ENCODE measurements around the gene SEC24C. TPM values are rescaled to one million over a fixed set of nuclear protein-coding genes. Genes with fewer than 3 reads are reported as not detected.

The SEC24C gene
- total and polyA plus RNA-seq, 2 of the 13 experiments (the other 11 are each of a cell fraction or from before 2014, with no cell fraction given), result 63.1 to 66.4 TPM

DNA sequence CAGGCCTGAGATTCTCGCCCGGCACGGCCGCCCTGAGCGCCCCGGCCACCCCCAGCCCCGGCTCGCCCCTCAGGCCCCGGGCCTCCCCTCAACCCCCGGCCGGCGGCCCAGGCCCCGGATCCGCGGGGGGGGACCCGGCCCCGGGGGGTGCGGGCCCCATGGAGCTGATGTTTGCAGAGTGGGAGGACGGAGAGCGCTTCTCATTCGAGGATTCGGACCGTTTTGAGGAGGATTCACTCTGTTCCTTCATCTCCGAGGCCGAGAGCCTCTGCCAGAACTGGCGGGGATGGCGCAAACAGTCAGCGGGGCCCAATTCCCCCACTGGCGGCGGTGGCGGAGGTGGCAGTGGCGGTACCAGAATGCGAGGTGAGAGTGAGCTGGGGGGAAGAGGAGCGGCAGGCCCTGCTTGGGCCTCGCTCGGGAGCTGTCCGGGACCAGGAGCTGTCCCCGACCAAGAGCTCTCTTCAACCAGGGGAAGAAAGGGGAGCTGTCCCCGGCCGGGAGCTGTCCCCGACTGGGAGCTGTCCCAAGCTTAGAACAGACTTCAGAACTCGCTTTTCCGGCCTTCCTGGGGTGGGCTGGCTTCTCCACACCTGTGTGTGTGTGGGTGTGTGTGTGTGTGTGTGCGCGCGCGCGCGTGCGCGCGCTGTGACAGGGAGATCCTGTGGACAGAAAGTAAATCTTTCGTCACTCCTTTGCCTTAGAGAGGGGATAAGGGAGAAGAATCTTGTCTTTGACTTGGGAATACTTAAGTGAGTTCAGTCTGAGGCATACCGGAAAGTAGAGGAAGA lies 41.7 kb downstream of the SEC24C start (continued):
- TF ChIP-seq ZBTB20 (CRISPR knock-in tag; IDR thresholded peaks at IDR 0.05; ENCODE audit: borderline replicate concordance, low read depth) (0 out of 2 replicates have a peak, but pooled peaks have one; percentile 20), ZNF619 (CRISPR knock-in tag; IDR thresholded peaks at IDR 0.05) (no peak), ARNT2 (CRISPR knock-in tag; IDR thresholded peaks at IDR 0.05; ENCODE audit: low read depth) (no peak), ASH2L (IDR thresholded peaks at IDR 0.05; ENCODE audit: insufficient read length, low read depth, low read length) (peak; percentile 56), MYC (CRISPR knock-in tag; IDR thresholded peaks at IDR 0.05; ENCODE audit: borderline replicate concordance) (peak; percentile 41; the same call in 1 of the 2 replicates), ZMYM3 (CRISPR knock-in tag; IDR thresholded peaks at IDR 0.05) (no peak), ZNF329 (CRISPR knock-in tag; IDR thresholded peaks at IDR 0.05; ENCODE audit: low read depth) (no peak), POLR2A (IDR thresholded peaks at IDR 0.05; ENCODE audit: insufficient read depth in 1 of 2, low read depth in 2 of 2, low read length in 2 of 2) (0 out of 4 replicates have a peak, but pooled peaks of 1 of the 2 experiments have one; percentile 8), ZNF740 (CRISPR knock-in tag; IDR thresholded peaks at IDR 0.05) (no peak)
- TF ChIP-seq, protein P1, sequence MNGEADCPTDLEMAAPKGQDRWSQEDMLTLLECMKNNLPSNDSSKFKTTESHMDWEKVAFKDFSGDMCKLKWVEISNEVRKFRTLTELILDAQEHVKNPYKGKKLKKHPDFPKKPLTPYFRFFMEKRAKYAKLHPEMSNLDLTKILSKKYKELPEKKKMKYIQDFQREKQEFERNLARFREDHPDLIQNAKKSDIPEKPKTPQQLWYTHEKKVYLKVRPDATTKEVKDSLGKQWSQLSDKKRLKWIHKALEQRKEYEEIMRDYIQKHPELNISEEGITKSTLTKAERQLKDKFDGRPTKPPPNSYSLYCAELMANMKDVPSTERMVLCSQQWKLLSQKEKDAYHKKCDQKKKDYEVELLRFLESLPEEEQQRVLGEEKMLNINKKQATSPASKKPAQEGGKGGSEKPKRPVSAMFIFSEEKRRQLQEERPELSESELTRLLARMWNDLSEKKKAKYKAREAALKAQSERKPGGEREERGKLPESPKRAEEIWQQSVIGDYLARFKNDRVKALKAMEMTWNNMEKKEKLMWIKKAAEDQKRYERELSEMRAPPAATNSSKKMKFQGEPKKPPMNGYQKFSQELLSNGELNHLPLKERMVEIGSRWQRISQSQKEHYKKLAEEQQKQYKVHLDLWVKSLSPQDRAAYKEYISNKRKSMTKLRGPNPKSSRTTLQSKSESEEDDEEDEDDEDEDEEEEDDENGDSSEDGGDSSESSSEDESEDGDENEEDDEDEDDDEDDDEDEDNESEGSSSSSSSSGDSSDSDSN (CRISPR knock-in tag; IDR thresholded peaks at IDR 0.05), result peak; percentile 57
- TF ChIP-seq, protein P2, sequence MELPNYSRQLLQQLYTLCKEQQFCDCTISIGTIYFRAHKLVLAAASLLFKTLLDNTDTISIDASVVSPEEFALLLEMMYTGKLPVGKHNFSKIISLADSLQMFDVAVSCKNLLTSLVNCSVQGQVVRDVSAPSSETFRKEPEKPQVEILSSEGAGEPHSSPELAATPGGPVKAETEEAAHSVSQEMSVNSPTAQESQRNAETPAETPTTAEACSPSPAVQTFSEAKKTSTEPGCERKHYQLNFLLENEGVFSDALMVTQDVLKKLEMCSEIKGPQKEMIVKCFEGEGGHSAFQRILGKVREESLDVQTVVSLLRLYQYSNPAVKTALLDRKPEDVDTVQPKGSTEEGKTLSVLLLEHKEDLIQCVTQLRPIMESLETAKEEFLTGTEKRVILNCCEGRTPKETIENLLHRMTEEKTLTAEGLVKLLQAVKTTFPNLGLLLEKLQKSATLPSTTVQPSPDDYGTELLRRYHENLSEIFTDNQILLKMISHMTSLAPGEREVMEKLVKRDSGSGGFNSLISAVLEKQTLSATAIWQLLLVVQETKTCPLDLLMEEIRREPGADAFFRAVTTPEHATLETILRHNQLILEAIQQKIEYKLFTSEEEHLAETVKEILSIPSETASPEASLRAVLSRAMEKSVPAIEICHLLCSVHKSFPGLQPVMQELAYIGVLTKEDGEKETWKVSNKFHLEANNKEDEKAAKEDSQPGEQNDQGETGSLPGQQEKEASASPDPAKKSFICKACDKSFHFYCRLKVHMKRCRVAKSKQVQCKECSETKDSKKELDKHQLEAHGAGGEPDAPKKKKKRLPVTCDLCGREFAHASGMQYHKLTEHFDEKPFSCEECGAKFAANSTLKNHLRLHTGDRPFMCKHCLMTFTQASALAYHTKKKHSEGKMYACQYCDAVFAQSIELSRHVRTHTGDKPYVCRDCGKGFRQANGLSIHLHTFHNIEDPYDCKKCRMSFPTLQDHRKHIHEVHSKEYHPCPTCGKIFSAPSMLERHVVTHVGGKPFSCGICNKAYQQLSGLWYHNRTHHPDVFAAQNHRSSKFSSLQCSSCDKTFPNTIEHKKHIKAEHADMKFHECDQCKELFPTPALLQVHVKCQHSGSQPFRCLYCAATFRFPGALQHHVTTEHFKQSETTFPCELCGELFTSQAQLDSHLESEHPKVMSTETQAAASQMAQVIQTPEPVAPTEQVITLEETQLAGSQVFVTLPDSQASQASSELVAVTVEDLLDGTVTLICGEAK (IDR thresholded peaks at IDR 0.05), result no peak
- TF ChIP-seq, protein P2 (CRISPR knock-in tag; IDR thresholded peaks at IDR 0.05), result no peak
- TF ChIP-seq, protein P3, sequence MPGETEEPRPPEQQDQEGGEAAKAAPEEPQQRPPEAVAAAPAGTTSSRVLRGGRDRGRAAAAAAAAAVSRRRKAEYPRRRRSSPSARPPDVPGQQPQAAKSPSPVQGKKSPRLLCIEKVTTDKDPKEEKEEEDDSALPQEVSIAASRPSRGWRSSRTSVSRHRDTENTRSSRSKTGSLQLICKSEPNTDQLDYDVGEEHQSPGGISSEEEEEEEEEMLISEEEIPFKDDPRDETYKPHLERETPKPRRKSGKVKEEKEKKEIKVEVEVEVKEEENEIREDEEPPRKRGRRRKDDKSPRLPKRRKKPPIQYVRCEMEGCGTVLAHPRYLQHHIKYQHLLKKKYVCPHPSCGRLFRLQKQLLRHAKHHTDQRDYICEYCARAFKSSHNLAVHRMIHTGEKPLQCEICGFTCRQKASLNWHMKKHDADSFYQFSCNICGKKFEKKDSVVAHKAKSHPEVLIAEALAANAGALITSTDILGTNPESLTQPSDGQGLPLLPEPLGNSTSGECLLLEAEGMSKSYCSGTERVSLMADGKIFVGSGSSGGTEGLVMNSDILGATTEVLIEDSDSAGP (CRISPR knock-in tag; IDR thresholded peaks at IDR 0.05; ENCODE audit: borderline replicate concordance), result peak; percentile 40; the same call in 1 of the 2 replicates

All from HepG2 (cell line).